B cell (primary cell): ENCODE results near the gene MMP15.

ENCODE experiments used
- CTCF ChIP-seq: fragments of 200-600 bp; IDR thresholded peaks from one replicate; pipeline ENCODE4 v1.8.0; 2022; ENCODE audit warnings: antibody characterized with exemption, mild to moderate bottlenecking
- EZH2 ChIP-seq: IDR thresholded peaks from 2 replicates; pipeline ENCODE4 v1.6.1; 2012; ENCODE audit warnings: borderline replicate concordance, low read depth, mild to moderate bottlenecking, moderate library complexity, low read length; ENCODE audit not compliant: insufficient read depth, poor library complexity, severe bottlenecking

DNA sequence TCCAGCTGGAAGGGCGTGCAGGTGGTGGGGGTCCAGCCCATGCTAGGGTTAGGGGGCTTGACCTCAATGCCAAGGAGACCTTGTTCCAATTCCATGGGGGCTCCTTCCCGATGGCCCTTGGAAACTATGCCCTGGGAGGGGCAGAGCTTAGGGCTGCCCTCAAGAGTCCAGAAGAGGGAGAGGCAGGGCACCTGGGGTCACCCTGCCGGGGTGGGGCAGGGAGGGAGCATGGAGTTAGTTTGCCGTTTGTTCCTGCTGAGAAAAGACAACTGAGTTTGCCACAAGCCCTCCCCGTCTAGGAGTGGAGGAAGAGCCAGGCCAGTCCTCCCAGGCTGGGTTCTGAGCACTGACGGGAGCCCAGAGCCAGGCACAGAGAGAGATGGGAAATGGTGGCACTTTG, 21.4 kb downstream of the MMP15 start:
- TF ChIP-seq CTCF: no peak
- TF ChIP-seq EZH2: no peak
